DOHH2 (cell line): ENCODE measurements around the gene DCX.

ENCODE experiments used
- CTCF ChIP-seq: fragments of 200-600 bp; sonication (generic); IDR thresholded peaks from one replicate; pipeline ENCODE4 v1.5.1; 2014; ENCODE audit warnings: antibody characterized with exemption, mild to moderate bottlenecking, low read depth, low read length; ENCODE audit not compliant: poor library complexity, severe bottlenecking
- EZH2phosphoT487 ChIP-seq: fragments of 200-600 bp; sonication (generic); IDR thresholded peaks from 2 replicates; pipeline ENCODE4 v1.6.1; 2017; ENCODE audit warnings: borderline replicate concordance, mild to moderate bottlenecking, antibody characterized with exemption, low read length, moderate library complexity, mixed read lengths

DNA sequence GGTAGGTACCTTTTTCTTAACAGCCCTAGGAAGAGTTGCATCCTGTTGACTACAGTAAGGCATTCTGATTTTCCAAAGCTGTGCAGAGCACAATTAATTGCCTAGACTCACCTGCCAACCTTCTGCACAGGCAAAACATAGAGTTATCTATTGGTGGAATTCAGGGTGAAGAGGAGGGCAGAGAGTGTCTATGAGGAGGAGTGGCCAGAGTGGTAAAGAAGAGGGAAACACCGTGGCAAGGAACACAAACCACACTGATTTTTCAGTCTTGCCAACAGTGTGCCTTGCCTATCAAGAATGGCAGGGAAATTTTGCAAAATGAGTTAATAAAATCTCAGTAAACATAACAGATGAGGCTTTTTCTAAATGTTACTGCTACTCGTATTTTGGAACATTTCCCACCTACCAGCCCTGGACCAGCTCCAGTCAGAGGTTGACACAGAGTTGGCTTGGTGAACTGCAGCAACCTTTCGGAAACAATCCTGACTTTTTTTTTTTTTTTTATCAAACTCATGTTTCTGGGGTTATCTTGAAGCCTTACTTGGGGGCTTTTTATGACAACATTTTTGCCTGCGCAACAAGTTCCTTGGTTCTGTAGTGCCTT, 73.8 kb downstream of the DCX start:
- TF ChIP-seq CTCF (no peak), EZH2phosphoT487 (no peak)
